Right atrium auricular region (tissue), 2 donors: ENCODE results near the gene RPTOR. TPM values are rescaled to one million over a fixed set of nuclear protein-coding genes. Genes with fewer than 3 reads are reported as not detected.

Experiments
- DNase-seq: peaks from one replicate; pipeline ENCODE4 v3.0.0-alpha.2; 2019; ENCODE audit warnings: low spot score
- H3K27ac ChIP-seq, 2 donors: fragments of 200-600 bp; sonication (generic); 1 replicate in 1 of 2; 2 replicates in 1 of 2; pipeline ENCODE4 v1.5.1; 2016 to 2019
- H3K27me3 ChIP-seq, 2 donors: fragments of 200-600 bp; sonication (generic); one replicate each; pipeline versions ENCODE4 v1.5.1 to v1.6.0; 2017 to 2019
- H3K36me3 ChIP-seq: fragments of 200-600 bp; sonication (generic); one replicate; pipeline ENCODE4 v1.5.1; 2016
- H3K4me1 ChIP-seq, 2 donors: fragments of 200-600 bp; sonication (generic); one replicate each; pipeline versions ENCODE4 v1.5.1 to v1.6.0; 2017 to 2019
- H3K4me3 ChIP-seq, 2 donors: fragments of 200-600 bp; sonication (generic); 1 replicate in 1 of 2; 2 replicates in 1 of 2; pipeline ENCODE4 v1.5.1; 2017 to 2019; ENCODE audit warnings: mild to moderate bottlenecking in 1 of 2, moderate library complexity in 1 of 2
- H3K9me3 ChIP-seq, 2 donors: fragments of 200-600 bp; sonication (generic); one replicate each; pipeline ENCODE4 v1.5.1; 2019
- total RNA-seq, 2 donors: library from RNA; depleted of rRNA; stranded (reverse); fragments of >200 nt; gene quantifications; one replicate each; pipeline ENCODE4 v1.1.0, GENCODE V29; 2016
- TF ChIP-seq, protein P1 (sequence below), 2 donors: fragments of 200-600 bp; sonication (generic); IDR thresholded peaks; one replicate each; pipeline ENCODE4 v1.5.1; 2019; ENCODE audit warnings: antibody characterized with exemption in 2 of 2

Gene RPTOR
- total RNA-seq, 2 donors from 2014 or later: 19.9 to 22.6 TPM

DNA sequence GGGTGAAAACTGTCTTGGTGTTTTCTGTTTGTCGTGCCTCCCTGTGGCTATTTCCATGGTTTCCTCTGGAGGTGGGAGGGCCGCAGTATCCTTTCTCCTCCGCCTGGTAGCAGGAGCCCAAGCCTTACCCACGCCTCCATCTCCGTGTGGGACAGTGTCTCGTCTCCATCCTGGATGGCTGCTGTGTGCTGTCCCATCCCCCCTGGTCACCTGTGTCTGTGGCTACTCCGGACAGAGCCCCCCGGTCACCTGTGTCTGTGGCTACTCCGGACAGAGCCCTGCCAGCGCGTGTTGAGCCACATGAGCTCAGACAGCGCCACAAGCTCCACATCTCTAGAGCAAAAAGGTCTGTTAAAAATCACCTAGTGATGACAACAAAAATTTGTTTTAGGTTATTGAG is 248.8 kb downstream of the RPTOR start:
- Histone ChIP-seq H3K27me3 (no peaks in the 10 kb centered on the region), H3K27ac (peak overlapping the region in 1 of 2 donors; percentile 15), H3K9me3 (no peaks in the 10 kb centered on the region), H3K36me3 (no peaks in the 10 kb centered on the region), H3K4me3 (no peak overlapping the region), H3K4me1 (peaks cover 0 to 47% of the 10 kb centered on the region in 2 donors)
- no peak for DNase-seq
- TF ChIP-seq, protein P1, sequence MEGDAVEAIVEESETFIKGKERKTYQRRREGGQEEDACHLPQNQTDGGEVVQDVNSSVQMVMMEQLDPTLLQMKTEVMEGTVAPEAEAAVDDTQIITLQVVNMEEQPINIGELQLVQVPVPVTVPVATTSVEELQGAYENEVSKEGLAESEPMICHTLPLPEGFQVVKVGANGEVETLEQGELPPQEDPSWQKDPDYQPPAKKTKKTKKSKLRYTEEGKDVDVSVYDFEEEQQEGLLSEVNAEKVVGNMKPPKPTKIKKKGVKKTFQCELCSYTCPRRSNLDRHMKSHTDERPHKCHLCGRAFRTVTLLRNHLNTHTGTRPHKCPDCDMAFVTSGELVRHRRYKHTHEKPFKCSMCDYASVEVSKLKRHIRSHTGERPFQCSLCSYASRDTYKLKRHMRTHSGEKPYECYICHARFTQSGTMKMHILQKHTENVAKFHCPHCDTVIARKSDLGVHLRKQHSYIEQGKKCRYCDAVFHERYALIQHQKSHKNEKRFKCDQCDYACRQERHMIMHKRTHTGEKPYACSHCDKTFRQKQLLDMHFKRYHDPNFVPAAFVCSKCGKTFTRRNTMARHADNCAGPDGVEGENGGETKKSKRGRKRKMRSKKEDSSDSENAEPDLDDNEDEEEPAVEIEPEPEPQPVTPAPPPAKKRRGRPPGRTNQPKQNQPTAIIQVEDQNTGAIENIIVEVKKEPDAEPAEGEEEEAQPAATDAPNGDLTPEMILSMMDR (IDR thresholded peaks at IDR 0.05): no peak

DNA sequence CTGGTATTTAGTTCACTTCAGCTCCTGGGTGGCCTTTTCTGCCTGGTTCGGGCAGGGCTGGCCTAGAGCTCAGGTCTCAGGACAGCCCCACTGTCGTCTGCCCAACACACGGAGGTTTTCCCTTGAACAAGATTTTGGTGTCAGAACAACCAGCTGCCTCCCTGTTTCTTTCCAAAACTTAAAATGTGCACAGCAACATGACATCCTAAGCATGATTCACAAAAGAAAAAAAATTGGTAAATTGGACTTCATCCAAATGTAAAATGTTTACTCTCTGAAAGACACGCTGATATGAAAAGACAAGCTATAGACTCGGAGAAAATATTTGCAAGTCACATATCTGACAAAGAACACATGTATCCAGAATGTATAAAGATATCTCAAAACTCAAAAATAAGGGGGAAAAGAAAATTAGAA is 249.2 kb downstream of the RPTOR start:
- Histone ChIP-seq H3K27ac (peak overlapping the region in 1 of 2 donors; percentile 15), H3K4me3 (no peak overlapping the region), H3K9me3 (no peaks in the 10 kb centered on the region), H3K27me3 (no peaks in the 10 kb centered on the region), H3K4me1 (peaks cover 0 to 46% of the 10 kb centered on the region in 2 donors), H3K36me3 (no peaks in the 10 kb centered on the region)
- TF ChIP-seq, protein P1 (IDR thresholded peaks at IDR 0.05): no peak
- DNase-seq: no peak

DNA sequence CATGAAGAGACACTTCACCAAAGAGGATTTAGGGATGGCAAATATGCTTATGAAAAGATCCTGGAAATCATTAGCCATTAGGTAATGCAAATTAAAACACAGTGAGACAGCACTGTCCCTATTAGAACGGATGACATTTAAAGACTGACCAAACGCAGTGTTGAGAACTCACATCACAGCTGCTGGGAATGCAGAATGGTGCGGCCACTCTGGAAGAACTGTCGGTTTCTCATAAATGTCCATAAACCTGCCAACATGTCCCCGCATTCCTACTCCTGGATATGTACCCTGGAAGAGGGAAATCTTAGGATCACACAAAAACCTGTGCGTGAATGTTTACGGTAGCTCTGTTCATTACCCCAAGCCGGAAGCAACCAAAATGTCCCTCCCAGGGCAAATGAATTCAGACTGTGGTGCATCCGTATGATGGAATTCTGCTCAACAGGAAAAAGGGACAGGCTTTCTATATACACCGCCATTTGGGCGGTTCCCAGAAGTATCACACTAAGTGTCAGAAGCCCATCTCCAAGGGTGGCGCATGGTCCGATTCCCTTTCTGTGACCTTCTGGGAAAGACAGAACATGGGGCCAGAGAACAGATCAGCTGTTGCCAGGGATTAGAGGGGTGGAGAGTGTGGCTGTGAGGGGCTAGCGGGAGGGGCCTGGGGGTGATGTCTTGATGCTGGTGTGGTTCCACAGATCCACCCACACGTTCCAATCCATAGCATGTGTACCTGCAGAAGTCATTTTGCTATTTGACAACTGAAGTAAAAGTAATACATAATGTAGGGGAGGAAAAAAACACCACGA is 249.8 kb downstream of the RPTOR start:
- Histone ChIP-seq H3K9me3 (no peaks in the 10 kb centered on the region), H3K4me3 (no peak overlapping the region), H3K27me3 (no peaks in the 10 kb centered on the region), H3K27ac (no peak overlapping the region), H3K4me1 (peaks cover 0 to 40% of the 10 kb centered on the region in 2 donors), H3K36me3 (no peaks in the 10 kb centered on the region)
- TF ChIP-seq, protein P1 (IDR thresholded peaks at IDR 0.05): no peak
- DNase-seq: no peak

DNA sequence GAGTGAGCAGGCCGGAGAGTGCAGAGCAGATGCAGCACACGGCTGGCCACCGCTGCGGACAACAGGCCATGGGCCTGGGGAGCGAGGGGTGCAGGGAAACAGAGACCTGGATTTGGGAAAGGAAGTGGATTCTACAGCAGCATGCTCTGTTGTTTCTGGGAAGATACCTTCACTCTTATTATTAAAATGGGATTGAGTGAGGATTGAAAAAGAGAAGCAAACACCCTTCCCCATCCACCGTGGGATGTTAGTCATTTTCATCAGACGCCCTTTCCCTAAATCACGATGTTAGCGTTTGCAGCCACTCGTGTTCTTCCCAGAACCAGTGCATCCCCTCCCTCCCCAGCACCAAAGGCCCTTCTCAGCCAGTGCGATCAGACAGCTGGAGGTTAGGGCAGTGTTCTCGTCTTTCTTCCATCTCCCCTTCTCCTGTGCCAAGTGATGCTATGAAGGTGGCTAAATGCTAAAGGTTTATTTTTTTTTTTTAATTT is 250.5 kb downstream of the RPTOR start:
- DNase-seq: no peak
- TF ChIP-seq, protein P1 (IDR thresholded peaks at IDR 0.05): no peak
- Histone ChIP-seq H3K27me3 (no peaks in the 10 kb centered on the region), H3K4me1 (peaks cover 0 to 33% of the 10 kb centered on the region in 2 donors), H3K27ac (no peak overlapping the region), H3K36me3 (no peaks in the 10 kb centered on the region), H3K9me3 (no peaks in the 10 kb centered on the region), H3K4me3 (no peak overlapping the region)

DNA sequence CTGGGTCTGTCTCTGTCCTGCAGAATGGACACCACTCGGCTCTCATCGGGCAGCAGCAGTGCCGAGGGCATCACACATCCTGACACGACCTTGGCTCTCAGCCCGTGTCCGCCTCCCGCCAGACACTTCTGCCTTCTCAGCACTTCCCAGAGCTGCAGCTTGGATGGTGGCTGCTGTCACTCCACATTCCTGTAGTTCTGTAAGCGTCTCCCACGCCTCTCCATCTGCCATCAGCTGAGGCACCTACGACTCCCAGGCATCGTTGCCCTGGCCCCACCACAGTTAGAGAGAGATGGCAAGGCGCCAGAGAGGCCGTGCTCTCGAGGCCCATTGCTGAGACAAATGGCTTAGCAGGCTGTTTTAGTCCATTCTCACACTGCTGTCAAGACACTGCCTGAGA is 251.1 kb downstream of the RPTOR start:
- Histone ChIP-seq H3K9me3 (no peaks in the 10 kb centered on the region), H3K27ac (no peak overlapping the region), H3K36me3 (no peaks in the 10 kb centered on the region), H3K4me1 (peaks cover 0 to 28% of the 10 kb centered on the region in 2 donors), H3K4me3 (no peak overlapping the region), H3K27me3 (no peaks in the 10 kb centered on the region)
- TF ChIP-seq, protein P1 (IDR thresholded peaks at IDR 0.05): no peak
- DNase-seq: peak; percentile 66
